Hepatocyte (in vitro differentiated cells): ENCODE measurements around the gene PLEKHM3. TPM values are rescaled to one million over a fixed set of nuclear protein-coding genes. Genes with fewer than 3 reads are reported as not detected.

Experiments
- DNase-seq: peaks from one replicate; pipeline ENCODE4 v3.0.0-alpha.2; 2016; ENCODE audit warnings: low spot score
- H2AFZ ChIP-seq: fragments of 200-600 bp; sonication (generic); 2 replicates; pipeline ENCODE4 v1.6.0; 2016; ENCODE audit warnings: antibody characterized with exemption, mild to moderate bottlenecking
- H3K27ac ChIP-seq: fragments of 200-600 bp; sonication (generic); 2 replicates; pipeline ENCODE4 v1.5.1; 2016; ENCODE audit warnings: mild to moderate bottlenecking
- H3K27me3 ChIP-seq: fragments of 200-600 bp; sonication (generic); 2 replicates; pipeline ENCODE4 v1.6.1; 2016
- H3K36me3 ChIP-seq: fragments of 200-600 bp; sonication (generic); replicated peaks from 2 replicates; pipeline ENCODE4 v1.5.1; 2016; ENCODE audit warnings: low read depth; ENCODE audit not compliant: insufficient read depth
- H3K4me1 ChIP-seq: fragments of 200-600 bp; sonication (generic); 2 replicates; pipeline ENCODE4 v1.5.1; 2016; ENCODE audit warnings: mild to moderate bottlenecking, moderate library complexity; ENCODE audit not compliant: insufficient read depth
- H3K4me2 ChIP-seq: fragments of 200-600 bp; sonication (generic); 2 replicates; pipeline ENCODE4 v1.6.0; 2016
- H3K4me3 ChIP-seq: fragments of 200-600 bp; sonication (generic); 2 replicates; pipeline ENCODE4 v1.5.1; 2016; ENCODE audit warnings: mild to moderate bottlenecking
- H3K79me2 ChIP-seq: fragments of 200-600 bp; sonication (generic); 2 replicates; pipeline ENCODE4 v1.6.0; 2017; ENCODE audit warnings: mild to moderate bottlenecking
- H3K9me2 ChIP-seq: fragments of 200-600 bp; sonication (generic); replicated peaks from 2 replicates; pipeline ENCODE4 v1.6.0; 2017; ENCODE audit warnings: mild to moderate bottlenecking; ENCODE audit not compliant: insufficient read depth
- H3K9me3 ChIP-seq: fragments of 200-600 bp; sonication (generic); 2 replicates; pipeline ENCODE4 v1.5.1; 2016; ENCODE audit warnings: low read depth, mild to moderate bottlenecking
- H4K20me1 ChIP-seq: fragments of 200-600 bp; sonication (generic); 2 replicates; pipeline ENCODE4 v1.6.0; 2016; ENCODE audit warnings: mild to moderate bottlenecking; ENCODE audit not compliant: insufficient read depth, poor library complexity, severe bottlenecking
- CTCF ChIP-seq: fragments of 200-600 bp; sonication (generic); IDR thresholded peaks from 2 replicates; pipeline ENCODE4 v1.5.1; 2016; ENCODE audit warnings: antibody characterized with exemption, mild to moderate bottlenecking; ENCODE audit not compliant: poor library complexity
- EZH2 ChIP-seq: fragments of 200-600 bp; sonication (generic); IDR thresholded peaks from 2 replicates; pipeline ENCODE4 v1.6.1; 2016; ENCODE audit warnings: antibody characterized with exemption, mild to moderate bottlenecking, borderline replicate concordance
- EZH2phosphoT487 ChIP-seq: fragments of 200-600 bp; sonication (generic); IDR thresholded peaks from one replicate; pipeline ENCODE4 v1.6.1; 2018; ENCODE audit warnings: antibody characterized with exemption, mild to moderate bottlenecking, low read depth, moderate library complexity; ENCODE audit not compliant: unreplicated experiment, severe bottlenecking
- WGBS: methylation state at CpG from one replicate; pipeline ENCODE4 v1.1.6; 2016; ENCODE audit warnings: low lambda C conversion rate; ENCODE audit errors: missing lambda C conversion rate; 5-methylcytosine and 5-hydroxymethylcytosine counted together
- polyA plus RNA-seq: library from polyadenylated mRNA; unstranded; fragments of >200 nt; fragmentation: Nextera tagmentation; extraction: Ambion mirVana; gene quantifications from 2 replicates; pipeline ENCODE4 v1.2.1, GENCODE V29; 2016
- total RNA-seq: library from RNA; depleted of rRNA; stranded (reverse); fragments of >200 nt; gene quantifications from 2 replicates; pipeline ENCODE4 v1.2.3, GENCODE V29; 2014

PLEKHM3 gene
- total and polyA plus RNA-seq, 2 experiments from 2014 or later = 4.2 to 11.1 TPM

- H3K9me3 ChIP-seq = no peaks in the 10 kb centered on the region
- H3K4me2 ChIP-seq = no peak overlapping the region
- no peaks in the 10 kb centered on the region for H3K4me1 ChIP-seq
- no peak overlapping the region for H3K27ac ChIP-seq
- no peaks in the 10 kb centered on the region for H3K27me3 ChIP-seq
- 97% methylated on average over 10 of the region's 10 CpGs for WGBS
- no peak overlapping the region for H3K4me3 ChIP-seq
- no peak overlapping the region for H2AFZ ChIP-seq
- no peaks in the 10 kb centered on the region for H3K9me2 ChIP-seq
- H3K79me2 ChIP-seq = peaks cover 4% of the 10 kb centered on the region
- H4K20me1 ChIP-seq = no peaks in the 10 kb centered on the region
- no peak for DNase-seq
- no peak for TF ChIP-seq EZH2
- TF ChIP-seq CTCF = no peak
- TF ChIP-seq EZH2phosphoT487 = no peak
- no peaks in the 10 kb centered on the region for H3K36me3 ChIP-seq
These were observed 24.5 kb downstream of the PLEKHM3 start for GRCh38 chr2:208000701-208001395.

- WGBS = 100% methylated on average over 2 of the region's 2 CpGs
- H3K4me3 ChIP-seq = no peak overlapping the region
- no peak overlapping the region for H3K27ac ChIP-seq
- peaks cover 6% of the 10 kb centered on the region for H3K79me2 ChIP-seq
- TF ChIP-seq EZH2phosphoT487 (no peak), EZH2 (no peak), CTCF (no peak)
- H3K9me3 ChIP-seq = no peaks in the 10 kb centered on the region
- H3K4me2 ChIP-seq = no peak overlapping the region
- H3K27me3 ChIP-seq = no peaks in the 10 kb centered on the region
- H3K4me1 ChIP-seq = no peaks in the 10 kb centered on the region
- no peak overlapping the region for H2AFZ ChIP-seq
- no peak for DNase-seq
- H3K36me3 ChIP-seq = no peaks in the 10 kb centered on the region
- H4K20me1 ChIP-seq = no peaks in the 10 kb centered on the region
- no peaks in the 10 kb centered on the region for H3K9me2 ChIP-seq
These were observed 28.5 kb downstream of the PLEKHM3 start for GRCh38 chr2:207996848-207997247.

- Histone ChIP-seq H3K4me1 (no peaks in the 10 kb centered on the region), H3K4me3 (no peak overlapping the region), H2AFZ (no peak overlapping the region), H3K36me3 (no peaks in the 10 kb centered on the region), H3K9me2 (no peaks in the 10 kb centered on the region), H3K27ac (no peak overlapping the region), H3K27me3 (no peaks in the 10 kb centered on the region), H4K20me1 (no peaks in the 10 kb centered on the region), H3K79me2 (peaks cover 14% of the 10 kb centered on the region), H3K9me3 (no peaks in the 10 kb centered on the region), H3K4me2 (no peak overlapping the region)
- no peak for TF ChIP-seq CTCF
- no peak for TF ChIP-seq EZH2
- no peak for TF ChIP-seq EZH2phosphoT487
- no peak for DNase-seq
- 63% methylated on average over 3 of the region's 3 CpGs for WGBS
These were observed 29.4 kb downstream of the PLEKHM3 start for GRCh38 chr2:207995887-207996286.
